ENCODE measurements around the gene LCN15.

DNA sequence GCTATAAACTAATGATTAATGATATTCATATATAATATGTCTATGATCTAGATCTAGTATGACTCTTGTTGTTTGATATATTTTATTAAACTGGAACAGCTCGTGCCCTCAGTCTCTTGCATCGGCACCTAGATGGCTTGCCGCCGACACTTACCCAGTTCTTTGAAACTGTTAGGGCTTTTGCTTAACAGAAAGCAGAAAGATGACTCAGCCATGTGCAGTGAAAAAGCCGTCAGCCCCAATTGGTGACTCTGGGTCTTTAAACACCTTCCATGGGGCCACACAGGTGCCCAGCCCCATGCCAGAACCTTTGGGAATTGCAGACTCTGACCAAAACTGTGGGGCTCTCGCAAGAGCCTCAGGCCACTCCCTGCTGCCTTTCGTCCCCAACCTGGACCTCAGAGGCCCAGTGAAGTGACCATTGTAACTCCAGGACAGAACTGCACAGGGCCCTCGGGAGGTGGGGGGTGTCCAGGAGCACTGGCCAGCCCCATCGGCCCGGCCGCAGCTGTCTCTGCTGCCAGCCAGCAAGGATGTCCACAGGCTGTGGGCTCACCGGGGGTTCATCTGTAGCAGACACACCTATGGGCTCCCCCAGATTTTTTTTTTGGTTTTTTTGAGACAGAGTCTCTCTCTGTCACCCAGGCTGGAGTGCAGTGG lies 29.4 kb downstream of the LCN15 start:
- TF ChIP-seq, protein P1, sequence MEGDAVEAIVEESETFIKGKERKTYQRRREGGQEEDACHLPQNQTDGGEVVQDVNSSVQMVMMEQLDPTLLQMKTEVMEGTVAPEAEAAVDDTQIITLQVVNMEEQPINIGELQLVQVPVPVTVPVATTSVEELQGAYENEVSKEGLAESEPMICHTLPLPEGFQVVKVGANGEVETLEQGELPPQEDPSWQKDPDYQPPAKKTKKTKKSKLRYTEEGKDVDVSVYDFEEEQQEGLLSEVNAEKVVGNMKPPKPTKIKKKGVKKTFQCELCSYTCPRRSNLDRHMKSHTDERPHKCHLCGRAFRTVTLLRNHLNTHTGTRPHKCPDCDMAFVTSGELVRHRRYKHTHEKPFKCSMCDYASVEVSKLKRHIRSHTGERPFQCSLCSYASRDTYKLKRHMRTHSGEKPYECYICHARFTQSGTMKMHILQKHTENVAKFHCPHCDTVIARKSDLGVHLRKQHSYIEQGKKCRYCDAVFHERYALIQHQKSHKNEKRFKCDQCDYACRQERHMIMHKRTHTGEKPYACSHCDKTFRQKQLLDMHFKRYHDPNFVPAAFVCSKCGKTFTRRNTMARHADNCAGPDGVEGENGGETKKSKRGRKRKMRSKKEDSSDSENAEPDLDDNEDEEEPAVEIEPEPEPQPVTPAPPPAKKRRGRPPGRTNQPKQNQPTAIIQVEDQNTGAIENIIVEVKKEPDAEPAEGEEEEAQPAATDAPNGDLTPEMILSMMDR (IDR thresholded peaks at IDR 0.05; ENCODE audit: poor library complexity, severe bottlenecking) = no peak
- TF ChIP-seq RAD21 (conservative IDR thresholded peaks at IDR 0.05) (no peak), SMC3 (conservative IDR thresholded peaks at IDR 0.05; ENCODE audit: poor library complexity) (no peak), EP300 (conservative IDR thresholded peaks at IDR 0.05; ENCODE audit: poor library complexity, severe bottlenecking) (no peak)
- TF ChIP-seq, protein P2, sequence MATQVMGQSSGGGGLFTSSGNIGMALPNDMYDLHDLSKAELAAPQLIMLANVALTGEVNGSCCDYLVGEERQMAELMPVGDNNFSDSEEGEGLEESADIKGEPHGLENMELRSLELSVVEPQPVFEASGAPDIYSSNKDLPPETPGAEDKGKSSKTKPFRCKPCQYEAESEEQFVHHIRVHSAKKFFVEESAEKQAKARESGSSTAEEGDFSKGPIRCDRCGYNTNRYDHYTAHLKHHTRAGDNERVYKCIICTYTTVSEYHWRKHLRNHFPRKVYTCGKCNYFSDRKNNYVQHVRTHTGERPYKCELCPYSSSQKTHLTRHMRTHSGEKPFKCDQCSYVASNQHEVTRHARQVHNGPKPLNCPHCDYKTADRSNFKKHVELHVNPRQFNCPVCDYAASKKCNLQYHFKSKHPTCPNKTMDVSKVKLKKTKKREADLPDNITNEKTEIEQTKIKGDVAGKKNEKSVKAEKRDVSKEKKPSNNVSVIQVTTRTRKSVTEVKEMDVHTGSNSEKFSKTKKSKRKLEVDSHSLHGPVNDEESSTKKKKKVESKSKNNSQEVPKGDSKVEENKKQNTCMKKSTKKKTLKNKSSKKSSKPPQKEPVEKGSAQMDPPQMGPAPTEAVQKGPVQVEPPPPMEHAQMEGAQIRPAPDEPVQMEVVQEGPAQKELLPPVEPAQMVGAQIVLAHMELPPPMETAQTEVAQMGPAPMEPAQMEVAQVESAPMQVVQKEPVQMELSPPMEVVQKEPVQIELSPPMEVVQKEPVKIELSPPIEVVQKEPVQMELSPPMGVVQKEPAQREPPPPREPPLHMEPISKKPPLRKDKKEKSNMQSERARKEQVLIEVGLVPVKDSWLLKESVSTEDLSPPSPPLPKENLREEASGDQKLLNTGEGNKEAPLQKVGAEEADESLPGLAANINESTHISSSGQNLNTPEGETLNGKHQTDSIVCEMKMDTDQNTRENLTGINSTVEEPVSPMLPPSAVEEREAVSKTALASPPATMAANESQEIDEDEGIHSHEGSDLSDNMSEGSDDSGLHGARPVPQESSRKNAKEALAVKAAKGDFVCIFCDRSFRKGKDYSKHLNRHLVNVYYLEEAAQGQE (IDR thresholded peaks at IDR 0.05; ENCODE audit: borderline replicate concordance) = no peak
